GM13976 (cell line): Measurements from ENCODE around the gene PRAMEF14.
"Not testable (repeated sequence)": the region's sequence is repeated elsewhere in the genome, so short reads cannot be mapped to it uniquely, and the experiment has no call there.

Source experiments
- DNase-seq: peaks from one replicate; pipeline ENCODE4 v3.0.0; 2012; ENCODE audit warnings: low spot score
- in situ Hi-C: fragments of 300-500 bp; cut with MboI; formaldehyde crosslinking; loops from one replicate; pipeline ENCODE4 v1.12.0; 2022; ENCODE audit warnings: low sequenced_read_pairs, mixed read lengths, inconsistent platforms; ENCODE audit not compliant: unreplicated experiment
- TF ChIP-seq, protein P1 (sequence below): IDR thresholded peaks from 2 replicates; pipeline ENCODE4 v1.5.1; 2012; ENCODE audit warnings: borderline replicate concordance, mild to moderate bottlenecking; ENCODE audit not compliant: insufficient read depth; ENCODE audit errors: extremely low read depth, missing control alignments, control extremely low read depth

The PRAMEF14 gene, protein sequence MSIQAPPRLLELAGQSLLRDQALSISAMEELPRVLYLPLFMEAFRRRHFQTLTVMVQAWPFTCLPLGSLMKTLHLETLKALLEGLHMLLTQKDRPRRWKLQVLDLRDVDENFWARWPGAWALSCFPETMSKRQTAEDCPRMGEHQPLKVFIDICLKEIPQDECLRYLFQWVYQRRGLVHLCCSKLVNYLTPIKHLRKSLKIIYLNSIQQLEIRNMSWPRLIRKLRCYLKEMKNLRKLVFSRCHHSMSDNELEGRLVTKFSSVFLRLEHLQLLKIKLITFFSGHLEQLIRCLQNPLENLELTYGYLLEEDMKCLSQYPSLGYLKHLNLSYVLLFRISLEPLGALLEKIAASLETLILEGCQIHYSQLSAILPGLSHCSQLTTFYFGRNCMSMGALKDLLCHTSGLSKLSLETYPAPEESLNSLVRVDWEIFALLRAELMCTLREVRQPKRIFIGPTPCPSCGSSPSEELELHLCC

DNA sequence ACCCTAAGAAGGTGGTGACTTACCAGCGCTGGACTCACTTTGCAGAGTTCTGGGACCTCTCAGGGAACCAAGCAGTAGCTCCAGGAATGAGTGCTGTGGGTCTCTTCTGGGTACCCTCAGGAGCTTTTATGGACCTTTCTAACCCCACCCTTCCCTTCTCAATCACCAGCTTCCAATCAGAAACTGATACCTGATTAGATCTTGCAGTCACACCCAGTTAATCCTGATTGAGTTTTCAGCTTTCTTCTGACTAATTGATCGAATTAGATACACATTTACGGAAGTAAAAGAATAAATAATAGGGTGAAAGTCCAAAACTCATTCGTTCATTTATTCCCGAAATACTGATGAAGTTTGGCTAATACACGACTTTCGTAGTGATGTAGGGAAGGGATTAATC lies at the start of gene PRAMEF14:
PRAMEF14 (minus strand) TSS at position 101 of the 400 bp plus-strand sequence. CDS start 1,820 bp downstream, outside the sequence.
- in situ Hi-C loops, DNase-seq: not testable (repeated sequence)

DNA sequence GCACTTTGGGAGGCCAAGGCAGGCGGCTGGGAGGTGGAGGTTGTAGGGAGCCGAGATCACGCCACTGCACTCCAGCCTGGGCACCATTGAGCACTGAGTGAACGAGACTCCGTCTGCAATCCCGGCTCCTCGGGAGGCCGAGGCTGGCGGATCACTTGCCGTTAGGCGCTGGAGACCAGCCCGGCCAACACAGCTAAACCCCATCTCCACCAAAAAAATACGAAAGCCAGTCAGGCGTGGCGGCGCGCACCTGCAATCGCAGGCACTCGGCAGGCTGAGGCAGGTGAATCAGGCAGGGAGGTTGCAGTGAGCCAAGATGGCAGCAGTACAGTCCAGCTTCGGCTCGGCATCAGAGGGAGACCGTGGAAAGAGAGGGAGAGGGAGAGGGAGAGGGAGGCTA lies 48.4 kb upstream of the PRAMEF14 start:
- DNase-seq, in situ Hi-C loops: not testable (repeated sequence)

DNA sequence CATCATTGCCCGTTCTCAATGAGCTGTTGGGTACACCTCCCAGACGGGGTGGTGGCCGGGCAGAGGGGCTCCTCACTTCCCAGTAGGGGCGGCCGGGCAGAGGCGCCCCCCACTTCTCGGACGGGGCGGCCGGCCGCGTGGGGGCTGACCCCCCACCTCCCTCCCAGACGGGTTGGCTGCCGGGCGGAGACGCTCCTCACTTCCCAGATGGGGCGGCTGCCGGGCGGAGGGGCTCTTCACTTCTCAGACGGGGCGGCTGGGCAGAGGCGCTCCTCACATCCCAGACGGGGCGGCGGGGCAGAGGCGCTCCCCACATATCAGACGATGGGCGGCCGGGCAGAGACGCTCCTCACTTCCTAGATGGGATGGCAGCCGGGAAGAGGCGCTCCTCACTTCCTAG lies 47.8 kb upstream of the PRAMEF14 start:
- in situ Hi-C loops, DNase-seq: not testable (repeated sequence)

DNA sequence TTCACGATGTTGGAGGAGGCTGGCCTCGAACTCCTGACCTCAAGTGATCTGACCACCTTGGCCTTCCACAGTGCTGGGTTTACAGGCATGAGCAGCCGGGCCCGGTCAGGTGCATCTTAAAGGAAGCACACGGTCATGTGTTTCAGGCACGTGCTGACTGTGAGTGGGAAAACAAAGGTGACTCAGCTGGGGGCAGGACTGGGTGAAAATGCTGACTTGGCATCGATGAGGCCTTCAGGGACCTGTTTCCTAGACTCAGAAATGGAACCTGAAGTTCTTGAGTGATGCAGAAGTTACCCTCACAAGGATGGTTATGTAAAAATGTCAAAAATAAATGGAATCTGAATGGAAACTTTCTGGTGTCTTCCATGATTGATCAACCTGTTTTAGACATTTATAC lies 46.1 kb upstream of the PRAMEF14 start:
- DNase-seq, in situ Hi-C loops: not testable (repeated sequence)

DNA sequence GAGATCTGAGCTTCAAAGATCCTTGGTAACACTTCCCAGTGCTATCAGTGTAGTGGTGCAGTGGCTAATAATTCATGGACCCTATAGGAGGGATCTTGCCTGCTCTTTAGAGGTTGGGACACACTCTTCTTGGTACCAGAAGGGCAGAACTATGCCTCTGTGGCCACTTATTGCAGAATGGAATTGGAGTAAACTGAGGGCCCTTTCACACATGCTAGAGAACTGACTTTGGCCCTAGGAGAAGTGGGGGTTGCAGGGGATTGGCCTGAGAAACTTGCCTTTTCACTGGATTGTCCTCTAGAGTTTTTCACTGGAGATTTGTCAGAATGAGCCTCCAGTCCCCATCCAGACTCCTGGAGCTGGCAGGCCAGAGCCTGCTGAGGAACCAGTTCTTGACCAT lies 42.4 kb upstream of the PRAMEF14 start, which contains the start of gene PRAMEF17:
PRAMEF17 (plus strand) TSS at position 301 of the 400 bp plus-strand sequence; CDS start at position 327, 26 bp downstream.
- DNase-seq, in situ Hi-C loops: not testable (repeated sequence)

DNA sequence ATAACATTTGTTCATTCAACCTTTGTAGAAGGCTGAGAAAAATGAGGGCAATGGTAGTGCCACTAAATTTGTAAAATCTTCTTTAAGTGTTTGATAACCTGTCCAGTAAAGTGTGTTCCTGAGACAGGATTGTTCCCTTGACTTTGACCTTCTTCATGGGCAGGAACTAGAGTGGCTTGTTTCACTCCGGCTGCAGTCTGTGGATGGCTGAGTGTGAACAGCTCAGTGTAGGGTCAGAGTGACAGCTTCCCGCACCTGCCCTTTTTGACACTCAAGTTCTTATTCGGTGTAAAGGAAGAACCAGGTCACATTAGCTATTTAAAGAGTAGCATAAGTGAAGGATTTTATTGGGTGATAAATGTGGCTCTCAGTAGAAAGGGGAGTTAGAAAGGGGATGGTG lies 33.4 kb upstream of the PRAMEF14 start:
- in situ Hi-C loops, result not testable (repeated sequence)

DNA sequence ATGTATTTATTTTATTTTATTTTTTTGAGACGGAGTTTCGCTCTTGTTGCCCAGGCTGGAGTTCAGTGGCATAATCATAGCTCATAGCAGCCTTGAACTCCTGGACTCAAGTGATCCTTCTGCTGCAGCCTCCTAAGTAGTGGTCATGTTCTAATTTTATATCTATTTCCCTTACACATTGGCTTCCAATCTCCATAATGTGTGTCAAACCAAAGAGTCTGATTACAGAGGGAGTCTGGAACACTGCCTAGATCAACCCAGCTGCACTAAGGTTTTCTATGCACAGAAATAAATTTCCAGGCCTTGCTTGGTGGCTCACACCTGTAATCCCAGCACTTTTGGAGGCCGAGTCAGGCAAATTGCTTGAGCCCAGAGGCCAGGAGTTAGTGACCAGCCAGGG lies 32.0 kb upstream of the PRAMEF14 start:
- DNase-seq, in situ Hi-C loops: not testable (repeated sequence)

More for the DNA sequence above, 33.4 kb upstream of the PRAMEF14 start:
- not testable (repeated sequence) for DNase-seq

DNA sequence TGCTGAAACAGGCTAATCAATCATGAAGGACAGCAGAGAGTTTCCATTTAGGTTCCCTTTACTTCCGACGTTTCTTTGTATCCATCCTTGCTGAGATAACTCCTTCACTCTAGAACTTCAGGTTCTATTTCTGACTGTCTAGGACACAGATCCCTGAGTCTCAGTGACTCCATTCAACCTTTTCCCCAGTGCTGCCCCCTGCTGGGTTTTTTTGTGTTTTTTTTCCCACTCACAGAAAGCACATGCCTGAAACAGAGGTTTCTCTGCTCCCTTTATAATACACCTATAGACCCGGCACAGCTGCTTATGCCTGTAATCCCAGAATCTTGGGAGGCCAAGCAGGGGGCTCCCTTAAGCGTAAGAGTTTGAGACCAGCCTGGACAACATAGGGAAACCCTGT lies 21.6 kb upstream of the PRAMEF14 start:
- in situ Hi-C loops, DNase-seq: not testable (repeated sequence)

DNA sequence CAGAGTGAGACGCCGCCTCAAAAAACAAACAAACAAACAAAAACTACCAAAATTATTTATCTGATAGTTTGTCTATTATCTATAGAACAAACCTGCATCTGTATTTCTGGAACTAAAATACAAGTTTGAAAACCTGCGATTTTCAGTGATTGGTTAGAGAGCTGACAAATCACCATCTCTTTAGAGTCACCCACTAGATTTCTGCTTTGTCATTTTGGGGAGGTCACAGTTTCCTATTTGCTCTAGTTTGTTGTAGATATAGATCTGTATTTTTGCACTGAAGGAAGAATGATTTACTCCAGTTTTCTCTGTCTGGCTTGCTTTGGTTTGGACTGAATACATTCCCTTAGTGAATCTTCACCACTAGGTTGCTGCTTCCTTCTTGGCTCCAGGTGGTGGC lies 19.6 kb upstream of the PRAMEF14 start:
- in situ Hi-C loops, DNase-seq: not testable (repeated sequence)

DNA sequence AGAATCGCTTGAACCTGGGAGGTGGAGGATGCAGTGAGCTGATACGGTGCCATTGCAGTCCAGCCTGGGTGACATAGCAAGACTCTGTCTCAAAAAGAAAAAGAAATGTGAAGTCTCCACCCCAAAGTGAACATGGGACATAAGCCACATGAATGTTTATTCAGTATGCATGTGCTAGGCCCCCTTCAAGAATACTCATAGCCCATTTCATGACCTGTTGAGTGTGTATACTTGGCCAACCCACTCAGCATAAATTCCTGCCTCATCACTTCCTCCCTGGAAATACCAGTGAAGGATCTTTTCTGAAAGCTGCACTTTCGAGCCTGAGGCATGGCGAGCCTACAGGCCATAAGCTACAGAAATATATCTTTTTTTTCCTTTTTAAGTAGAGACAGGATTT lies 18.0 kb upstream of the PRAMEF14 start:
- DNase-seq, in situ Hi-C loops: not testable (repeated sequence)

DNA sequence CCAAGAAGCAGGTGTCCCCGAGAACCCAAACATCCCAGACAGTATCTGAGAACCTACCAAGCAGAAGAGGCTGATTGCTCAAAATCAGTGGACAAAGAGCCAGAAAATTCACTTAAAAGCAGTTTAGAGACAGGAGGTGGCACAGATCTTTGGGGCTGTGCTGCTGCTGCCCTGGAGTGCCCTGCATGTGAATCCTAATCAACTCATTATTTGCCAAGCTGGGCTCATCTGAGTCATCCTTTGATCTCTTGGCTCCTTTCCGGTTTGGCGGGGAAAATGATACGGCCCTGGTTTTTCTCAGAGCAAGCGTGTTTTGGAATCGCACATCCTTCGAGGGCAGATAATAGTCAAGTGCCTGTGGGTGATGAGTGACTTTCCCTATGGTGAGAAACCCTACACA lies 15.4 kb upstream of the PRAMEF14 start:
- in situ Hi-C loops, DNase-seq: not testable (repeated sequence)

DNA sequence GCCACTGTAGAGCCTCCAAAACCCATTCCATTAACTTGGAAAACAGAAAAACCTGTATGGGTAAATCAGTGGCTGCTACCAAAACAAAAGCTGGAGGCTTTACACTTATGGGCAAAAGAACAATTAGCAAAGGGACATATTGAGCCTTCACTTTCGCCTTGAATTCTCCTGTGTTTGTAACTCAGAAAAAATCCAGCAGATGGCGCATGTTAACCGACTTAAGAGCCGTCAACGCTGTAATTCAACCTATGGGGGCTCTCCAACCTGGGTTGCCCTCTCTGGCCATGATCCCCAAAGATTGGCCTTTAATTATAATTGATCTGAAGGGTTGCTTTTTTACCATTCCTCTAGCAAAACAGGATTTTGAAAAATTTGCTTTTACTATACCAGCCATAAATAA lies 9.8 kb upstream of the PRAMEF14 start:
- DNase-seq, result peak; percentile 36
- in situ Hi-C loops, result not testable (repeated sequence)
- TF ChIP-seq, protein P1, sequence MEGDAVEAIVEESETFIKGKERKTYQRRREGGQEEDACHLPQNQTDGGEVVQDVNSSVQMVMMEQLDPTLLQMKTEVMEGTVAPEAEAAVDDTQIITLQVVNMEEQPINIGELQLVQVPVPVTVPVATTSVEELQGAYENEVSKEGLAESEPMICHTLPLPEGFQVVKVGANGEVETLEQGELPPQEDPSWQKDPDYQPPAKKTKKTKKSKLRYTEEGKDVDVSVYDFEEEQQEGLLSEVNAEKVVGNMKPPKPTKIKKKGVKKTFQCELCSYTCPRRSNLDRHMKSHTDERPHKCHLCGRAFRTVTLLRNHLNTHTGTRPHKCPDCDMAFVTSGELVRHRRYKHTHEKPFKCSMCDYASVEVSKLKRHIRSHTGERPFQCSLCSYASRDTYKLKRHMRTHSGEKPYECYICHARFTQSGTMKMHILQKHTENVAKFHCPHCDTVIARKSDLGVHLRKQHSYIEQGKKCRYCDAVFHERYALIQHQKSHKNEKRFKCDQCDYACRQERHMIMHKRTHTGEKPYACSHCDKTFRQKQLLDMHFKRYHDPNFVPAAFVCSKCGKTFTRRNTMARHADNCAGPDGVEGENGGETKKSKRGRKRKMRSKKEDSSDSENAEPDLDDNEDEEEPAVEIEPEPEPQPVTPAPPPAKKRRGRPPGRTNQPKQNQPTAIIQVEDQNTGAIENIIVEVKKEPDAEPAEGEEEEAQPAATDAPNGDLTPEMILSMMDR, result peak; percentile 51

DNA sequence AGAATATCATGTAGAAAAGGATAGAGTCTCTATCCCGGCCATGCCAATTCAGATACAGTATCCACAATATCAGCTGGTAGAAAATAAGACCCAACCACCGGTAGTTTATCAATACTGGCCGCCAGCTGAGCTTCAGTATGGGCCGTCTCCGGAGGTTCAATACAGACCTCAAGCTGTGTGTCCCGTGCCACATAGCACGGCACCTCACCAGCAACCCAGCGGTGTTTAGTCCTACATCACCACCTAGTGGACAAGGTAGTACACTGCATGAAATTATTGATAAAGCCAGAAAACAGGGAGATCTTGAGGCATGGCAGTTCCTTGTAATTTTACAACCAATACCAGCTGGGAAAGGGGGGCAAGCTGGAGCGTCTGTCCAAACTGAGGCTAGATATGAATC lies 7.5 kb upstream of the PRAMEF14 start:
- DNase-seq, in situ Hi-C loops: not testable (repeated sequence)

DNA sequence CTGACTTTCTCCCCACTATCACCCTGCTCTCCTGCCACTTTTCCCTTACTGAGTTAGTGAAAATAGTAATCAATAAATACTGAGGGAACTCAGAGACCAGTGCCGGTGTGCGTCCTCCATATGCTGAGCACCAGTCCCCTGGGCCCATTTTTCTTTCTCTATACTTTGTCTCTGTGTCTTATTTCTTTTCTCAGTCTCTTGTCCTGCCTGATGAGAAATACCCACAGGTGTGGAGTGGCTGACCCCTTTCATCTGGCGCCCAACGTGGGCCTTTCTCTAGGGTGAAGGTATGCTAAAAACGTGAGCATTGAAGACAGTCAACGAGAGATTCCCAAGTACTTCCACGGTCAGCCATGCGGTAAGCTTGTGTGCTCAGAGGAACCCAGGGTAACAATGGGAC lies 6.5 kb upstream of the PRAMEF14 start:
- in situ Hi-C loops, DNase-seq: not testable (repeated sequence)

DNA sequence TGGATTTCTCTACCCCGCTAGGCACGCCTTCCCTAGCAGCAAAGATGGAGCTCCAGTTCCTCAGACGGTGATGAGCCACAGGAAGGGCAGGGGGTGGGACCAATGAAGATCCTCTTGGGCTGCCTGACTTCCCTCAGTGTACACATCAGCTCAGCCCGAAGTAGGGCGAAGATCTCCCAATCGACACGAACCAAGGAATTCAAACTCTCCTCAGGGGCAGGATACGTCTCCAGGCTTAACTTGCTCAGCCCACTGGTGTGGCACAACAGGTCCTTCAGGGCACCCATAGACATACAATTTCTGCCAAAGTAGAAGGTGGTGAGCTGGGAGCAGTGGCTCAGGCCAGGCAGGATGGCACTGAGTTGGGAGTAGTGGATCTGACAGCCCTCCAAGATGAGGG lies 4.4 kb downstream of the PRAMEF14 start:
- in situ Hi-C loops, DNase-seq: not testable (repeated sequence)

DNA sequence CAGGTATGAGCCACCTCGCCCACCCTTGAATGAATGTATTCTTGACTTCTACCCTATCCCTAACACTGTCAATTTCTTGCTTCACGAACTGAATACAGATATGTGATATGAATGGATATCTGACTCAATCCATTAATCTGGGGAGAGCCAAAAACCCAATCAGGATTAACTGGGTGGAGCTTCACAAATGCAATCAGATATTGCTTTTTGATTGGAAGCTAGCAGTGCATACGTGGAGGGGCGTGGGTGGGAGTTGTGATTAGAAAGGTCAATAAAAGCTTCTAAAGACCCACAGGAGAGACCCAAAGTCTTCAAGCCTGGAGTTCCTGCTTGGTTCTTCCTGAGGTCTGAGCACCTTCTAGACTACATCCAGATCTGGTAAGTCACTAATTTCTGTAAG lies 31.7 kb downstream of the PRAMEF14 start, which contains the start of gene PRAMEF15:
PRAMEF15 (plus strand) TSS at position 301 of the 400 bp plus-strand sequence. CDS start 2,827 bp downstream, outside the sequence.
- in situ Hi-C loops, DNase-seq: not testable (repeated sequence)

DNA sequence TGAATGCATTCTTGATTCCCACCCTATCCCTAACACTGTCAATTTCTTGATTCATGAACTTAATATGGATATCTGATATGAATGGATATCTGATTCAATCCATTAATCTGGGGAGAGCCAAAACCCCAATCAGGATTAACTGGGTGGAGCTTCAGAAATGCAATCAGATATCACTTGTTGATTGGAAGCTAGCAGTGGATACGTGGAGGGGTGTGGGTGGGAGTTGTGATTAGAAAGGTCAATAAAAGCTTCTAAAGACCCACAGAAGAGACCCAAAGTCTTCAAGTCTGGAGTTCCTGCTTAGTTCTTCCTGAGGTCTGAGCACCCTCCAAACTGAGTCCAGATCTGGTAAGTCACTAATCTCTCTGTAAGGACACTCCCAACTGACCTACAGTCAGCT lies 43.7 kb downstream of the PRAMEF14 start, which contains the start of gene PRAMEF33:
PRAMEF33 (plus strand) TSS at position 301 of the 400 bp plus-strand sequence. CDS start 2,416 bp downstream, outside the sequence.
- in situ Hi-C loops, DNase-seq: not testable (repeated sequence)

DNA sequence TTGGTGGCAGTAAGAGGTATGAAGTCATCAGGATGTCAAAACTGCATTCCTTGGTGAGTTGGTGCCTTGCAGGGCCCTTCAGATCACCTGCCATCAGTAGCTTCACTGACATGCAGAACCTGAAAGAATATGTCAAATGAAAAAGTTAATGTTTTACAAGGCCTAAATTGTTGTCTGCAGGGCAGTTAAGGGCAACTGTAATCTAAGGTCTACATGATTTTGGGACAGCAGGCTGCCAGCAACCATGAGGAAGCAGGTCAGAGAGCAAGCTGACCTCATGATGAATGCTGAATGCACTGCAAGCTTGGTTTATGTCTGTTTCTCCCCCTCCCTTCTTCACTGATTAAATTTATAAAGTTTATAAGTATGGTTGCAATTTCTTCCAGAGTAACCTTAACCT lies 44.7 kb downstream of the PRAMEF14 start:
- in situ Hi-C loops, DNase-seq: not testable (repeated sequence)
